HS-5 (cell line): ENCODE measurements around the gene SYTL3.
"Not testable (repeated sequence)": the region's sequence is repeated elsewhere in the genome, so short reads cannot be mapped to it uniquely, and the experiment has no call there.

Experiments used
- DNase-seq: peaks from one replicate; pipeline ENCODE4 v3.0.0-alpha.2; 2012; ENCODE audit warnings: low read depth

Gene SYTL3

DNA sequence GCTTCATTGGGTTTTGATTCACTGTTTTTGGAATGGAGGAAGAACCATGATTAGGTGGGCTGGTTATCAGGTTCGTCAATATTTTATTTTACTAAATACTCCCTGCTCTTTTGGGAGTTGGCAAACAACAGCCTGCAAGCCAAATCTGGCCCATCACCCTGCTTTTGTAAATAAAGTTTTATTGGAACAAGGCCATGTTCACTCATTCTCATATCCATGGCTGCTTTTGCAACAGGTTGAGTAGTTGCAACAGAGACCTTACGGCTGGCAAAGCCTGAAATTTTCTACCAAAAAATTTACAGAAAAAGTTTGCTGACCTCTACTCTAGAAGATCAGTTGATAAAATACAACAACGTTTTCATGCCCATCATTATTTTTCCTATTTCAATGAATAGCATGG is 45.1 kb downstream of the SYTL3 start:
- no peak for DNase-seq

- DNase-seq = no peak
Measured at GRCh38 chr6:158697811-158698210, 48.0 kb downstream of the SYTL3 start.

- no peak for DNase-seq
Measured at GRCh38 chr6:158698931-158699330, 49.1 kb downstream of the SYTL3 start.

DNA sequence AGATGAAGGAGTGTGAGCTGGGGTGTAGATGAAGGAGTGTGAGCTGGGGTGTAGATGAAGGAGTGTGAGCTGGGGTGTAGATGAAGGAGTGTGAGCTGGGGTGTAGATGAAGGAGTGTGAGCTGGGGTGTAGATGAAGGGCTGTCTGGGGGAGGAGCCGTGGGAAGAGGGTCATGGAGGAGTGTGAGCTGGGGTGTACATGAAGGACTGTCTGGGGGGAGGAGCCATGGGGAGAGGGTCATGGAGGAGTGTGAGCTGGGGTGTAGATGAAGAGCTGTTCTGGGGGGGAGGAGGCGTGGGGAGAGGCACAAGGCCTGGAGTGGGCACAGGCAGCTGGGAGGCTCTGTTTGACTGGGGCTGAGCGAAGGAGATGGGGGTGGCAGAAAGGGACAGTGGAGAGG is 51.4 kb downstream of the SYTL3 start:
- DNase-seq = not testable (repeated sequence)

DNA sequence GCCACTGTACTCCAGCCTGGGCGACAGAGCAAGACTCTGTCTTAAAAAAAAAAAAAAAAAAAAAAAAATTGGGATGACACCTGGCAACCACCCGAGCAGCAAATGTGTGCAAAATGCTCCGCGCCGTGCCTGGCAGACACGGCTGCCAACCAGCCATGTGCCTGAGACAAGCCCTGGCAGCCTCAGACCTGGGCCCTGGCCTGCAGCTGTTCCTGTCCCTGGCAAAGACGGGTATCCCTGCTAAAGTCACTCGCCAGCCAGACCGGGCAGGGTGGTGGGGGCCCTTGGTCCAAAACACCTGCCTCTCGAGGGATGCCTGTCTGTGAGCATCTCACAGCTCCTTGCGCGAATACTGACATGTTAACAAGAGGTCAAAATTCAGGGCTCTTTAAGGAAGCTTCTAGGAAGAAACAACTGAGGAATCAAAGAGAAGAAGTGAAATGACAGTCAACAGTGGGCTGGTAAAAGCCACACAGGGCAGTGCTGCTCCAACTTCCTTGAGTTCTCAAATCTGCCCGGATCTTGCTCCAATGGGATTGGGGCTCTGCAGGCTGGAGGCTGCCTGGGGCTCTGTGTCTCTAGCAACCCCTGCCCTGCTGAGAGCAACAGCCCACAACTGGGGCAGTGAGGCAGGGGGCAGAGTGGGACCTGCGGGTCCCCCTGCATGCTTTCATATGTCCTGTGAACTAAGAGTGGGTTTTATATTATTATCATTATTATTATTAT is 53.4 kb downstream of the SYTL3 start:
- DNase-seq = no peak

- no peak for DNase-seq
Measured at GRCh38 chr6:158703837-158704822, 54.3 kb downstream of the SYTL3 start.

GRCh38 chr6:158705386-158706126 is 55.7 kb downstream of the SYTL3 start:
- DNase-seq = no peak

DNA sequence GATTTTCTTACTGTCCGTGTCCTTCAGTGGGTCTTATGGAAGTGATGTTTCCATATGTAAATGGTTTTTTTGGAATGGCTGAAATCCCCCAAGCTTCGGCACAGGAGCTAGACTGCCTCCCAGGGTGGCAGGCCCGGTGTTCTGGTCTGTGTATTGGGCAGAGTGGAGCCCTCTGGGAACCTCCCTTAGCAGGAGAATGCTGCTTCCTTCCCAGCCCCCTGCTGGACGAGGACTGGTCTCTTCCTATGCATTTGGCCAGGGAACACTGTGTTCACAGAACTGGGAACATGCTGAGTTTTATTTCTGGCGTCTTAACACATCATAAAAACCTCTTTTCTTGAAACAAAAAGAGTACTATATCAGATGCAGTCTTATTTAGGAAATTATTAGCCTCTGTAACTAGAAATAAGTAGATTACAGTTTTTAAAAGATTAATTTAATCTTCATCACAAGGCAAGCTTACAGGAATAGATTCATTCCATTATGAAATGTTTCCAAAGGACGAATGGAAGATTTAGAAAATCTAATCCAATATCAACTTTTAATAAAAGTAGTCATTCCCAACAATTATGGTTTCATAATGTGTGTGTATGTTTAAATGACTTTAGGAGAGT is 56.6 kb downstream of the SYTL3 start:
- no peak for DNase-seq

DNA sequence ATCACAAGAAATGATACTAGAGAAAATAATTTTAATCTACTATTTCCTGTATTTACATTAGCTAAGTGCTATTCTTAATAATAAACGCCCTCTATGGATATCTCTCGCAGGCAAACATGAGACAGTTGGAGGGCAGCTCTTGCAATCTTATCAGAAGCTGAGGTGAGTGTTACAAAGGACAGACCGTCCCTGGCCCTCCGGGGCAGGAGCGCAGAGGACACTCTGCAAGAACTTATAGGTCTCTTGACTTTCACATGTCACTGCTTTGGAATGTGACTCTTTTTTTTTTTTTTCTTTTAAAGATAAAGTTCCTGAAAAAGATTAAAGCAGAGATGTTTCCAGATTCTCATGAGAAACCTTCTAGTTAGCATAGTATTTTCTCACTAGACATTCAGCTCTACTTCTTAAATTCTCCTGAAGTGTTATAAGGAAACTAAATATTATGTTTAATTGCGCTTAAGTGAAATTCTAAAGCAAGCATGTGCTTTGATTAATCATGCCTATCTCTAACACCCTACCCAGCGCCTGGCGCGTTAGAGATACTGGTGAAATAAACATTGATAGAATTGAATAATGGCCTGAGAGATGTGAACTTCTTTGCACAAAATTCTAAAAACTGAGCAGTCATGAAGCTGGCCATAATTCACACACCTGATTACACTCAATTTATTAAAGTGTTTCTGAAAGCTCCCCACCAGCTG is 57.4 kb downstream of the SYTL3 start:
- DNase-seq = no peak

- no peak for DNase-seq
Measured at GRCh38 chr6:158707821-158708195, 58.0 kb downstream of the SYTL3 start.

GRCh38 chr6:158708239-158708638 is 58.4 kb downstream of the SYTL3 start:
- no peak for DNase-seq

- DNase-seq = no peak
Measured at GRCh38 chr6:158709809-158710208, 60.0 kb downstream of the SYTL3 start.

DNA sequence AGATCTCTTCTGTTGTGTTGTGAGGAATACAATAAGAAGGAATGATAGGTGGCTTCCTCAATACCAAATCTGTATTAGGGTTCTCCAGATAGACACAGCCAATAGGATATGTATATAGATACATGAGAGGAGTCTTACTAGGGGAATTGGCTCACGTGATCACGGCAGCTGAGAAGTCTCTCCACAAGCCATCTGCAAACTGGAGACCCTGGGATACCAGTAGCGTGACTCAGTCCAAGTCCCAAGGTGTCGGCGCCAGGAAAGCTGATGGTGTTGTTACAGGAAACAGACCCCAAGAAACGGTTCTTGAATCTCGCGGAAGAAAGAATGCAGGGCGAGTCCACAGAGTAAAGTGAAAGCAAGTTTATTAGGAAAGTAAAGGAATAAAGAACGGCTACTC is 61.4 kb downstream of the SYTL3 start:
- DNase-seq = no peak

- no peak for DNase-seq
Measured at GRCh38 chr6:158713469-158713868, 63.6 kb downstream of the SYTL3 start.

- no peak for DNase-seq
Measured at GRCh38 chr6:158714706-158715105, 64.9 kb downstream of the SYTL3 start.

GRCh38 chr6:158715330-158716311 is 65.8 kb downstream of the SYTL3 start:
- no peak for DNase-seq

DNA sequence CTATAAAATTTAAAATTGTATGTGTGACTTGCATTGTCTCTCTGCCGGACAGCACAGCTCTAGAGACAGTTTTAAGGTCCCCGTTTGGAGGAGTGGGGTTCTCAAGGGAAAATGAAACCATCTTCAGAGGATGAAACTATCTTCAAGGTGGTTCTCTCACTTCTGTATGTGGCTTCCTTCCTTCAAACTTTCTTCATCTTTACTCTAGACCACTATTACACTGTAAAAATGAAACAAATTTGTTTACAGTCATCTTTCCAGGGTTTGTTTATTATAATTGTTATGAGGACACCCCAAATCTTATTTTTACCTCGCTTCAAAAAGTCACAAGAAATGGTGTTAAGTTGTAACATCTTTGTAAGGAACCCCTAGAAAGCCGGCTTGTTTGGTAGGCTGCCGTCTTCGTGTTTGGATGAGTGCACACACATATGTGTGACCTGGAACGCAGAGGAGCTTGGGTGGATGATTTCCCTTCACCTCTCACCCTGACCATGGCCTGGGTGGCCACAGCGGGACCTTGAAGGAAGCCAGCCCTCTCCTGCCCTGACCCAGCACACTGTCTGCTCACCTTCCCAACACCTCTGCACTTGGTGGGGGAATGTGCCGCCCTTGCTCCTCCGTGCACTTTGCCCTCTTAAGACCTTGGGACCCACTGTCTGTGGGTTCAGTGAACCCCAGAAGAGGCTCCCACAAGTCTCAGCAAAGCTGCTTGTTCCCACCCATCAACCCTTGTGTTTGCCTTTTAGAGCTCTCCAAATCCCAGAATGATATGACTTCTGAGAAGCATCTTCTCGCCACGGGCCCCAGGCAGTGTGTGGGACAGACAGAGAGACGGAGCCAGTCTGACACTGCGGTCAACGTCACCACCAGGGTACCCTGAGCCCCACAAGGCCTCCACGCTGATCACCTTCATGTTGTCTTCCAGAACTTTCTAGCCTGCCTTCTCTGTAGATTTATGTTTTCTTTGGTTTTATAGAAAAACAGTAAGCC is 67.8 kb downstream of the SYTL3 start:
- DNase-seq = no peak

DNA sequence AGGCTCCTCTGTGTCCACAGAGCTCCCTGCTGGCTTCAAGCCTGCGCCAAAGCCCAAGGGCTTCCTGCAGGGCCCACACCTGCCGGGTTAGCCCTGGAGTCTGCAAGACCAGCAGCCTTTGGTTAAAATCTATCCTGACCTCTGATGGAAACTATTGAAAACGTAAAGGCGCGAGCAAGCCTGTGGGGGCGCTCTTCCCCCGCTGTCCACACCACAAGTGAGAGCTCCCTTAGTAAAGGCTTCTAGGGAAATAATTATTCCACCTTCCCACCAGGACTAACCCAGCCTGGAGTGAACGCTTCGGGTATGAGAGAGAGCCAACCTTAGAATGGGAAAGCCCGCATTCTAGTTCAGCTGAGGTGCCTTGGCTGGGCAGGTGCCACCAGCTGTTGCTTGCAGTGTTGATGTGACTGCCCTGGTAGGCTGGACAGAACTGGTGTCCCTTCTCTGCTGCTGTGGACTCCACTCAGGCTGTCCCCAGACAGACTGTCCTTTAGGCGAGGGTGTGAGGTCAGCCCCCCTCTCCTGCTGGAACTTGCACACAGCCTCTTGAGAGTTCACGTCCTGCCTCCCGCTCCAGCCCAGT is 68.7 kb downstream of the SYTL3 start:
- DNase-seq = no peak
